K562 (cell line): ENCODE data around the gene RASD1. TPM values are rescaled to one million over a fixed set of nuclear protein-coding genes. Genes with fewer than 3 reads are reported as not detected.

Source experiments
- ATF2 ChIP-seq: sonication (generic); formaldehyde crosslinking; IDR thresholded peaks from 2 replicates; pipeline ENCODE4 v1.8.1; 2022; ENCODE audit warnings: missing genetic modification reagents
- CEBPB ChIP-seq: fragments of 450-650 bp; IDR thresholded peaks from 2 replicates; pipeline ENCODE4 v1.6.1; 2016; ENCODE audit warnings: missing genetic modification characterization, missing compliant biosample characterization
- CHAMP1 ChIP-seq: fragments of 450-650 bp; IDR thresholded peaks from 2 replicates; pipeline ENCODE4 v1.6.1; 2016; ENCODE audit warnings: mild to moderate bottlenecking
- CSDE1 ChIP-seq, 2 experiments: fragments of 450-650 bp; IDR thresholded peaks; 2 replicates each; pipeline ENCODE4 v1.6.1; 2016; ENCODE audit warnings: mild to moderate bottlenecking in 1 of 2
- DACH1 ChIP-seq: fragments of 450-650 bp; IDR thresholded peaks from 2 replicates; pipeline ENCODE4 v1.6.1; 2018; ENCODE audit not compliant: partially characterized antibody
- HMGN3 ChIP-seq: IDR thresholded peaks from 2 replicates; pipeline ENCODE4 v1.6.1; 2011; ENCODE audit warnings: borderline replicate concordance, low read depth, mild to moderate bottlenecking, mixed read lengths, low read length; ENCODE audit not compliant: insufficient read length; ENCODE audit errors: extremely low read depth
- NFE2L1 ChIP-seq: fragments of 450-650 bp; IDR thresholded peaks from 2 replicates; pipeline ENCODE4 v1.6.1; 2016; ENCODE audit warnings: missing genetic modification characterization, low read depth, mild to moderate bottlenecking, missing compliant biosample characterization, moderate library complexity, borderline replicate concordance
- POLR2AphosphoS5 ChIP-seq: IDR thresholded peaks from 2 replicates; pipeline ENCODE4 v1.6.1; 2011; ENCODE audit warnings: mild to moderate bottlenecking, low read depth, low read length, moderate library complexity; ENCODE audit not compliant: control insufficient read depth, insufficient read depth
- RBBP5 ChIP-seq: fragments of 200-600 bp; sonication (generic); IDR thresholded peaks from 2 replicates; pipeline ENCODE4 v1.6.1; 2012; ENCODE audit warnings: borderline replicate concordance, mild to moderate bottlenecking, low read length, control low read depth, inconsistent platforms; ENCODE audit not compliant: insufficient read depth, poor library complexity, severe bottlenecking
- SLC30A9 ChIP-seq: fragments of 250-450 bp; sonication (Bioruptor Pico); IDR thresholded peaks from 2 replicates; pipeline ENCODE4 v1.8.0; 2022; ENCODE audit warnings: mild to moderate bottlenecking, moderate library complexity
- TFAP4 ChIP-seq: sonication (generic); formaldehyde crosslinking; IDR thresholded peaks from 2 replicates; pipeline ENCODE4 v1.8.0; 2022; ENCODE audit warnings: missing genetic modification reagents, mild to moderate bottlenecking, moderate library complexity, borderline replicate concordance
- ZBTB2 ChIP-seq: fragments of 450-650 bp; IDR thresholded peaks from 2 replicates; pipeline ENCODE4 v1.6.1; 2016; ENCODE audit warnings: antibody characterized with exemption
- ZNF133 ChIP-seq: fragments of 250-450 bp; sonication (Bioruptor Pico); IDR thresholded peaks from 2 replicates; pipeline ENCODE4 v1.4.0; 2020; ENCODE audit warnings: mild to moderate bottlenecking
- ZNF134 ChIP-seq: fragments of 250-450 bp; sonication (Bioruptor Pico); conservative IDR thresholded peaks from 2 replicates; pipeline ENCODE4 v1.4.0; 2020
- ZNF395 ChIP-seq: fragments of 200-800 bp; sonication (Bioruptor generic); IDR thresholded peaks from 2 replicates; pipeline ENCODE4 v1.6.1; 2017; ENCODE audit warnings: missing genetic modification characterization, missing compliant biosample characterization
- ZNF589 ChIP-seq: fragments of 200-800 bp; sonication (Bioruptor generic); IDR thresholded peaks from 2 replicates; pipeline ENCODE4 v1.6.1; 2016; ENCODE audit warnings: low read depth, missing genetic modification characterization, missing compliant biosample characterization
- ZNF695 ChIP-seq: fragments of 450-650 bp; formaldehyde crosslinking; IDR thresholded peaks from 2 replicates; pipeline ENCODE4 v1.4.0; 2020; ENCODE audit warnings: mild to moderate bottlenecking, moderate library complexity
- polyA plus RNA-seq, 8 experiments: library from polyadenylated mRNA; depleted of rRNA in 4 of 8; stranded (reverse) in 5 of 8; unstranded in 3 of 8; fragments of >200 nt; fragmentation: Nextera tagmentation in 2 of 8; fragmentation: Illumina TruSeq in 1 of 8; extraction: Ambion mirVana in 2 of 8; extraction: Trizol in 1 of 8; gene quantifications; 2 replicates each; pipeline versions ENCODE4 v1.2.1 to v1.2.3, GENCODE V29; 2011 to 2014; ENCODE audit warnings: inconsistent platforms in 1 of 8, missing spikeins in 1 of 8
- total RNA-seq, 7 experiments: library from RNA; depleted of rRNA in 6 of 7; stranded (reverse); fragments of >200 nt in 6 of 7; fragmentation: Illumina TruSeq in 2 of 7; extraction: Trizol in 2 of 7; gene quantifications; 2 replicates each; pipeline versions ENCODE4 v1.2.1 to v1.2.3, GENCODE V29; 2011 to 2021; ENCODE audit warnings: low replicate concordance in 1 of 7
- TF ChIP-seq, protein P1 (sequence below): sonication (generic); formaldehyde crosslinking; IDR thresholded peaks from 2 replicates; pipeline ENCODE4 v1.8.0; 2022; ENCODE audit warnings: mild to moderate bottlenecking, low read depth, missing genetic modification reagents

Gene RASD1
- total and polyA plus RNA-seq, 9 of the 15 experiments (the other 6 are each of a cell fraction or from before 2014, with no cell fraction given), result 0.11 TPM; not detected in 8

- TF ChIP-seq, protein P1, sequence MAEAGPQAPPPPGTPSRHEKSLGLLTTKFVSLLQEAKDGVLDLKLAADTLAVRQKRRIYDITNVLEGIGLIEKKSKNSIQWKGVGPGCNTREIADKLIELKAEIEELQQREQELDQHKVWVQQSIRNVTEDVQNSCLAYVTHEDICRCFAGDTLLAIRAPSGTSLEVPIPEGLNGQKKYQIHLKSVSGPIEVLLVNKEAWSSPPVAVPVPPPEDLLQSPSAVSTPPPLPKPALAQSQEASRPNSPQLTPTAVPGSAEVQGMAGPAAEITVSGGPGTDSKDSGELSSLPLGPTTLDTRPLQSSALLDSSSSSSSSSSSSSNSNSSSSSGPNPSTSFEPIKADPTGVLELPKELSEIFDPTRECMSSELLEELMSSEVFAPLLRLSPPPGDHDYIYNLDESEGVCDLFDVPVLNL (CRISPR knock-in tag), result 0 out of 2 replicates have a peak, but pooled peaks have one; percentile 61
- peak; percentile 18 for TF ChIP-seq HMGN3
- TF ChIP-seq ATF2 (CRISPR knock-in tag), result no peak
- TF ChIP-seq ZNF395 (CRISPR knock-in tag), result no peak
- TF ChIP-seq ZNF695 (CRISPR knock-in tag), result no peak
- no peak for TF ChIP-seq DACH1
- no peak for TF ChIP-seq ZNF134 (CRISPR knock-in tag)
- peak in 1 of 2 experiments; percentile 63; a peak in 1 of 4 replicates for TF ChIP-seq CSDE1 (IDR thresholded peaks at IDR 0.05)
- peak; percentile 52; the same call in 1 of the 2 replicates for TF ChIP-seq TFAP4
- TF ChIP-seq ZBTB2, result no peak
- peak; percentile 80 for TF ChIP-seq POLR2AphosphoS5
- TF ChIP-seq RBBP5, result peak; percentile 90
- no peak for TF ChIP-seq CEBPB (tag)
- no peak for TF ChIP-seq ZNF589 (CRISPR knock-in tag)
- TF ChIP-seq ZNF133, result no peak
- no peak for TF ChIP-seq CHAMP1
- TF ChIP-seq SLC30A9, result no peak
- no peak for TF ChIP-seq NFE2L1
Observed at GRCh38 chr17:17476865-17477467, 19.2 kb downstream of the RASD1 start, which contains the start of gene MED9 (continued).
